H9 (cell line): Measurements from ENCODE around the gene EGFR. TPM values are rescaled to one million over a fixed set of nuclear protein-coding genes. Genes with fewer than 3 reads are reported as not detected.

Experiments
- DNase-seq: peaks from one replicate; pipeline ENCODE4 v3.0.0-alpha.2; 2017
- H2AFZ ChIP-seq: one replicate; pipeline ENCODE4 v1.6.1; 2013; ENCODE audit warnings: mild to moderate bottlenecking, low read length, control low read depth, moderate library complexity
- H2AK5ac ChIP-seq: 2 replicates; pipeline ENCODE4 v1.6.1; 2013; ENCODE audit warnings: low read length, control low read depth, mixed read lengths; ENCODE audit not compliant: insufficient read length
- H2BK120ac ChIP-seq: one replicate; pipeline ENCODE4 v1.6.1; 2013; ENCODE audit warnings: low read depth, mild to moderate bottlenecking, low read length, control low read depth, inconsistent platforms; ENCODE audit not compliant: poor library complexity, severe bottlenecking
- H2BK12ac ChIP-seq: 2 replicates; pipeline ENCODE4 v1.6.1; 2013; ENCODE audit warnings: low read length, control low read depth, mixed read lengths, low read depth; ENCODE audit not compliant: insufficient read length
- H2BK15ac ChIP-seq: 2 replicates; pipeline ENCODE4 v1.6.1; 2013; ENCODE audit warnings: low read depth, low read length, control low read depth
- H2BK20ac ChIP-seq: one replicate; pipeline ENCODE4 v1.6.1; 2013; ENCODE audit warnings: low read depth, mild to moderate bottlenecking, low read length, control low read depth, inconsistent platforms; ENCODE audit not compliant: poor library complexity, severe bottlenecking
- H2BK5ac ChIP-seq: 2 replicates; pipeline ENCODE4 v1.6.1; 2013; ENCODE audit warnings: low read length, control low read depth, mixed read lengths; ENCODE audit not compliant: insufficient read length
- H3K14ac ChIP-seq: 2 replicates; pipeline ENCODE4 v1.6.1; 2013; ENCODE audit warnings: low read length, control low read depth; ENCODE audit not compliant: insufficient read depth
- H3K18ac ChIP-seq: 2 replicates; pipeline ENCODE4 v1.6.1; 2013; ENCODE audit warnings: low read depth, mild to moderate bottlenecking, mixed read lengths, low read length, control low read depth; ENCODE audit not compliant: insufficient read length
- H3K23ac ChIP-seq: 2 replicates; pipeline ENCODE4 v1.6.1; 2013; ENCODE audit warnings: low read length, control low read depth, mixed read lengths, low read depth; ENCODE audit not compliant: insufficient read length
- H3K23me2 ChIP-seq: 2 replicates; pipeline ENCODE4 v1.6.1; 2013; ENCODE audit warnings: low read depth, mild to moderate bottlenecking, mixed read lengths, low read length, control low read depth; ENCODE audit not compliant: insufficient read length, poor library complexity, severe bottlenecking
- H3K27ac ChIP-seq: 2 replicates; pipeline ENCODE4 v1.5.1; 2013; ENCODE audit warnings: low read length, control low read depth, mixed read lengths, low read depth; ENCODE audit not compliant: insufficient read length
- H3K27me3 ChIP-seq: 2 replicates; pipeline ENCODE4 v1.6.1; 2013; ENCODE audit warnings: low read length, control low read depth, inconsistent platforms; ENCODE audit not compliant: insufficient read depth
- H3K4ac ChIP-seq: 2 replicates; pipeline ENCODE4 v1.6.1; 2013; ENCODE audit warnings: low read depth, mild to moderate bottlenecking, control low read depth, inconsistent platforms, low read length, moderate library complexity
- H3K4me1 ChIP-seq: 2 replicates; pipeline ENCODE4 v1.6.1; 2013; ENCODE audit warnings: low read length, control low read depth, inconsistent platforms; ENCODE audit not compliant: insufficient read depth
- H3K4me2 ChIP-seq: 2 replicates; pipeline ENCODE4 v1.6.1; 2013; ENCODE audit warnings: low read length, control low read depth, mixed read lengths; ENCODE audit not compliant: insufficient read length, insufficient read depth
- H3K56ac ChIP-seq: 2 replicates; pipeline ENCODE4 v1.6.1; 2013; ENCODE audit warnings: low read depth, mild to moderate bottlenecking, mixed read lengths, low read length, control low read depth; ENCODE audit not compliant: insufficient read length
- H3K79me1 ChIP-seq: 2 replicates; pipeline ENCODE4 v1.6.1; 2013; ENCODE audit warnings: low read depth, mild to moderate bottlenecking, moderate library complexity, low read length, control low read depth, inconsistent platforms; ENCODE audit not compliant: insufficient read depth, poor library complexity, severe bottlenecking
- H3K79me2 ChIP-seq: 2 replicates; pipeline ENCODE4 v1.6.1; 2013; ENCODE audit warnings: low read length, control low read depth, inconsistent platforms; ENCODE audit not compliant: insufficient read depth
- H3K9ac ChIP-seq: 2 replicates; pipeline ENCODE4 v1.6.1; 2013; ENCODE audit warnings: low read length, control low read depth, mixed read lengths; ENCODE audit not compliant: insufficient read length; ENCODE audit errors: extremely low read depth
- H3K9me3 ChIP-seq: one replicate; pipeline ENCODE4 v1.6.1; 2013; ENCODE audit warnings: low read depth, low read length, inconsistent platforms; ENCODE audit not compliant: control insufficient read depth
- H3T11ph ChIP-seq: one replicate; pipeline ENCODE4 v1.6.1; 2013; ENCODE audit warnings: mild to moderate bottlenecking, low read length, control low read depth, inconsistent platforms
- H4K20me1 ChIP-seq: one replicate; pipeline ENCODE4 v1.6.1; 2013; ENCODE audit not compliant: control insufficient read depth, insufficient read length, insufficient read depth
- H4K5ac ChIP-seq: 2 replicates; pipeline ENCODE4 v1.6.1; 2013; ENCODE audit warnings: low read depth, mild to moderate bottlenecking, mixed read lengths, low read length, control low read depth; ENCODE audit not compliant: insufficient read length
- H4K8ac ChIP-seq: replicated peaks from 2 replicates; pipeline ENCODE4 v1.6.1; 2013; ENCODE audit warnings: low read length, control low read depth, mixed read lengths, low read depth; ENCODE audit not compliant: insufficient read length
- H4K91ac ChIP-seq: 2 replicates; pipeline ENCODE4 v1.6.1; 2013; ENCODE audit warnings: low read depth, mild to moderate bottlenecking, moderate library complexity, mixed read lengths, low read length, control low read depth; ENCODE audit not compliant: insufficient read length
- H3K27ac Mint-ChIP-seq, 3 experiments: 2 replicates in 2 of 3; 3 replicates in 1 of 3; pipeline ENCODE4 v1.8.0; 2020 to 2021; ENCODE audit warnings: mixed read lengths in 3 of 3, mild to moderate bottlenecking in 1 of 3, moderate library complexity in 1 of 3
- H3K27me3 Mint-ChIP-seq: 2 replicates; pipeline ENCODE4 v1.8.0; 2021; ENCODE audit warnings: low read depth, mild to moderate bottlenecking, moderate library complexity, mixed read lengths
- H3K36me3 Mint-ChIP-seq, 3 experiments: 2 replicates in 2 of 3; 3 replicates in 1 of 3; pipeline ENCODE4 v1.8.0; 2020 to 2021; ENCODE audit warnings: low read depth in 3 of 3, mixed read lengths in 3 of 3; ENCODE audit not compliant: insufficient read depth in 1 of 3
- H3K4me1 Mint-ChIP-seq, 2 experiments: 2 replicates each; pipeline ENCODE4 v1.8.0; 2020; ENCODE audit warnings: mixed read lengths in 2 of 2
- H3K4me3 Mint-ChIP-seq, 2 experiments: 2 replicates in 1 of 2; 3 replicates in 1 of 2; pipeline ENCODE4 v1.8.0; 2020 to 2021; ENCODE audit warnings: mild to moderate bottlenecking in 2 of 2, mixed read lengths in 2 of 2, moderate library complexity in 1 of 2
- H3K9me3 Mint-ChIP-seq, 2 experiments: 2 replicates in 1 of 2; 3 replicates in 1 of 2; pipeline ENCODE4 v1.8.0; 2020; ENCODE audit warnings: mild to moderate bottlenecking in 2 of 2, mixed read lengths in 2 of 2, moderate library complexity in 1 of 2
- CTCF ChIP-seq: fragments of 200-600 bp; sonication (generic); conservative IDR thresholded peaks from 3 replicates; pipeline ENCODE4 v1.8.0; 2021; ENCODE audit warnings: antibody characterized with exemption, mild to moderate bottlenecking
- WGBS: extraction: QIAGEN DNeasy Blood & Tissue Kit; methylation state at CpG from one replicate; pipeline ENCODE4 v1.1.7; 2013; ENCODE audit warnings: missing lambda C conversion rate, low lambda C conversion rate, mixed read lengths; ENCODE audit not compliant: insufficient read length; ENCODE audit errors: extremely low coverage; 5-methylcytosine and 5-hydroxymethylcytosine counted together
- long read RNA-seq: library from polyadenylated mRNA; unstranded; transcript quantifications from one replicate; pipeline ENCODE4 v2.0.0, GENCODE V29; 2020
- total RNA-seq: library from RNA; stranded (reverse); gene quantifications from 2 replicates; pipeline ENCODE4 v1.2.1, GENCODE V29; 2021

Gene EGFR
- 3.1 and 3.3 TPM in 2 replicates for total RNA-seq
- long read RNA-seq, full-length matches to known transcripts: 1 of 6 reads
- long read RNA-seq, partial matches to known transcripts: 0 of 6 reads
- long read RNA-seq, other reads (novel, unspliced or antisense): 5 of 6 reads

GRCh38 chr7:55018361-55019190 is at the start of gene EGFR:
TSS of gene EGFR (plus strand) at chr7:55019017. CDS start at chr7:55019278, 261 bp downstream.
- no peaks in the 10 kb centered on the region for H4K20me1 ChIP-seq
- no peak within 1 kb of the TSS for H3K9ac ChIP-seq
- H4K91ac ChIP-seq: no peak within 1 kb of the TSS
- H3K23ac ChIP-seq: no peak within 1 kb of the TSS
- H3K4me3 Mint-ChIP-seq: peak within 1 kb of the TSS; percentile 61 to 77
- H3K27me3 ChIP-seq: peaks cover 27% of the 10 kb centered on the region
- H2BK15ac ChIP-seq: no peak within 1 kb of the TSS
- H2BK12ac ChIP-seq: no peak within 1 kb of the TSS
- peak within 1 kb of the TSS; percentile 56 for H3K4me2 ChIP-seq
- no peak within 1 kb of the TSS for H2AFZ ChIP-seq
- no peaks in the 10 kb centered on the region for H3K9me3 ChIP-seq
- H4K8ac ChIP-seq: no peak within 1 kb of the TSS
- H2BK120ac ChIP-seq: no peak within 1 kb of the TSS
- H3K27me3 Mint-ChIP-seq: peaks cover 76% of the 10 kb centered on the region
- no peak within 1 kb of the TSS for H2BK5ac ChIP-seq
- no peak within 1 kb of the TSS for H3K56ac ChIP-seq
- no peak within 1 kb of the TSS for H3K4ac ChIP-seq
- TF ChIP-seq CTCF: no peak
- H3K79me2 ChIP-seq: no peaks in the 10 kb centered on the region
- no peak within 1 kb of the TSS for H3T11ph ChIP-seq
- no peak within 1 kb of the TSS for H3K27ac ChIP-seq
- WGBS: no CpG with 5 or more reads among the region's 80 CpGs
- no peak within 1 kb of the TSS for H2BK20ac ChIP-seq
- no peaks in the 10 kb centered on the region for H3K79me1 ChIP-seq
- no peak within 1 kb of the TSS for H4K5ac ChIP-seq
- H2AK5ac ChIP-seq: no peak within 1 kb of the TSS
- H3K14ac ChIP-seq: no peak within 1 kb of the TSS
- H3K18ac ChIP-seq: no peak within 1 kb of the TSS
- H3K9me3 Mint-ChIP-seq: no peaks in the 10 kb centered on the region
- no peaks in the 10 kb centered on the region for H3K4me1 ChIP-seq
- peaks cover 0 to 3% of the 10 kb centered on the region in 2 experiments; a peak in 1 of 4 replicates for H3K4me1 Mint-ChIP-seq
- peak; percentile 60 for DNase-seq
- H3K27ac Mint-ChIP-seq: no peak within 1 kb of the TSS
- H3K23me2 ChIP-seq: peaks cover 10% of the 10 kb centered on the region
- H3K36me3 Mint-ChIP-seq: no peaks in the 10 kb centered on the region
